ENCODE results near the gene SFMBT1. TPM values are rescaled to one million over a fixed set of nuclear protein-coding genes. Genes with fewer than 3 reads are reported as not detected.
A peak's percentile ranks its signal among the peaks of the same experiment; 100 is the strongest.

The SFMBT1 gene
- total RNA-seq, 2 donors from 2014 or later, result 16.7 to 17.4 TPM

GRCh38 chr3:52990637-52991036 lies 55.2 kb downstream of the SFMBT1 start:
- H3K4me1 ChIP-seq, result no peaks in the 10 kb centered on the region
- no peak for TF ChIP-seq CTCF (IDR thresholded peaks at IDR 0.05)
- H3K27me3 ChIP-seq, result no peaks in the 10 kb centered on the region
- H3K4me3 ChIP-seq, result no peak overlapping the region
- H3K9me3 ChIP-seq, result no peaks in the 10 kb centered on the region
- no peak for DNase-seq (ENCODE audit: low spot score)
- no peak overlapping the region for H3K27ac ChIP-seq
- H3K36me3 ChIP-seq, result no peaks in the 10 kb centered on the region

- Histone ChIP-seq H3K4me1 (no peaks in the 10 kb centered on the region), H3K9me3 (no peaks in the 10 kb centered on the region), H3K27ac (no peak overlapping the region), H3K36me3 (no peaks in the 10 kb centered on the region), H3K4me3 (no peak overlapping the region), H3K27me3 (no peaks in the 10 kb centered on the region)
- DNase-seq (ENCODE audit: low spot score), result no peak
- TF ChIP-seq CTCF (IDR thresholded peaks at IDR 0.05), result peak in 1 of 2 donors; percentile 17
Measured at GRCh38 chr3:52986938-52987337, 58.9 kb downstream of the SFMBT1 start.

- Histone ChIP-seq H3K4me3 (no peak overlapping the region), H3K4me1 (no peaks in the 10 kb centered on the region), H3K27me3 (no peaks in the 10 kb centered on the region), H3K9me3 (no peaks in the 10 kb centered on the region), H3K27ac (no peak overlapping the region), H3K36me3 (no peaks in the 10 kb centered on the region)
- TF ChIP-seq CTCF (IDR thresholded peaks at IDR 0.05), result no peak
- no peak for DNase-seq (ENCODE audit: low spot score)
Measured at GRCh38 chr3:52986049-52986448, 59.8 kb downstream of the SFMBT1 start.

GRCh38 chr3:52983828-52984227 lies 62.0 kb downstream of the SFMBT1 start:
- Histone ChIP-seq H3K27me3 (no peaks in the 10 kb centered on the region), H3K27ac (no peak overlapping the region), H3K4me3 (no peak overlapping the region), H3K9me3 (no peaks in the 10 kb centered on the region), H3K36me3 (no peaks in the 10 kb centered on the region), H3K4me1 (no peaks in the 10 kb centered on the region)
- DNase-seq (ENCODE audit: low spot score), result no peak
- no peak for TF ChIP-seq CTCF (IDR thresholded peaks at IDR 0.05)

GRCh38 chr3:52983336-52983807 lies 62.5 kb downstream of the SFMBT1 start:
- Histone ChIP-seq H3K27me3 (no peaks in the 10 kb centered on the region), H3K36me3 (no peaks in the 10 kb centered on the region), H3K4me1 (no peaks in the 10 kb centered on the region), H3K9me3 (no peaks in the 10 kb centered on the region), H3K27ac (no peak overlapping the region), H3K4me3 (no peak overlapping the region)
- DNase-seq (ENCODE audit: low spot score), result no peak
- no peak for TF ChIP-seq CTCF (IDR thresholded peaks at IDR 0.05)

- no peak for TF ChIP-seq CTCF (IDR thresholded peaks at IDR 0.05)
- no peaks in the 10 kb centered on the region for H3K36me3 ChIP-seq
- no peaks in the 10 kb centered on the region for H3K4me1 ChIP-seq
- no peak overlapping the region for H3K4me3 ChIP-seq
- DNase-seq (ENCODE audit: low spot score), result no peak
- H3K27me3 ChIP-seq, result no peaks in the 10 kb centered on the region
- H3K27ac ChIP-seq, result no peak overlapping the region
- H3K9me3 ChIP-seq, result no peaks in the 10 kb centered on the region
Measured at GRCh38 chr3:52982839-52983238, 63.0 kb downstream of the SFMBT1 start.

All from right atrium auricular region (tissue), 2 donors.